ENCODE results near the gene SMYD2. TPM values are rescaled to one million over a fixed set of nuclear protein-coding genes. Genes with fewer than 3 reads are reported as not detected.
A peak's percentile ranks its signal among the peaks of the same experiment; 100 is the strongest.

Gene SMYD2
- total and polyA plus RNA-seq, 2 of the 8 experiments (the other 6 are each of a cell fraction or from before 2014, with no cell fraction given), result 3.0 to 5.2 TPM

GRCh38 chr1:214318956-214319736, 38.2 kb downstream of the SMYD2 start:
- no peak overlapping the region for H2BK5ac ChIP-seq (ENCODE audit: low read depth, low read length)
- H2AFZ ChIP-seq (ENCODE audit: low read length), result no peak overlapping the region
- H4K5ac ChIP-seq (ENCODE audit: insufficient read length, low read depth, low read length), result no peak overlapping the region
- H3K36me3 ChIP-seq (ENCODE audit: control insufficient read depth in 2 of 4, insufficient read depth in 4 of 4, low read length in 3 of 4), result no peaks in the 10 kb centered on the region; a peak in 1 of 8 replicates
- H3K4me2 ChIP-seq (ENCODE audit: insufficient read depth in 1 of 2, low read depth in 2 of 2, low read length in 2 of 2), result peak overlapping the region in 1 of 2 experiments; percentile 33; a peak in 2 of 4 replicates
- no peaks in the 10 kb centered on the region for H3K9me3 ChIP-seq (ENCODE audit: insufficient read depth in 2 of 2, low read depth in 1 of 2, low read length in 1 of 2)
- H3K27ac ChIP-seq (ENCODE audit: low read depth, low read length), result no peak overlapping the region
- ChIA-PET CTCF (ENCODE audit: partially characterized antibody) (interaction anchor here (0.8 to 12.6 kb wide), 17 partner anchors 11 to 112 kb away, joined by 3 to 262 read pairs (median 5); no protein-coding TSS in a partner anchor), POLR2A (ENCODE audit: partially characterized antibody) (interaction anchor here (0.8 to 1.1 kb wide), 3 partner anchors 57 to 266 kb away, joined by 3 to 4 read pairs (median 3); no protein-coding TSS in a partner anchor)
- 82% methylated on average over 10 of the region's 10 CpGs; no CpG with 5 or more reads in 1 of the 2 experiments for WGBS, 2 experiments (ENCODE audit: extremely low coverage in 1 of 2, insufficient coverage in 1 of 2, insufficient read length in 1 of 2, insufficient replicate concordance in 2 of 2, low coverage in 1 of 2, low lambda C conversion rate in 2 of 2, missing lambda C conversion rate in 1 of 2)
- H2BK120ac ChIP-seq (replicated peaks; ENCODE audit: low read depth, low read length), result no peak overlapping the region
- H2BK12ac ChIP-seq (ENCODE audit: low read depth, low read length), result peak overlapping the region; percentile 82
- H4K20me1 ChIP-seq (replicated peaks in 1 of 2; ENCODE audit: control insufficient read depth in 1 of 2, insufficient read depth in 2 of 2, low read length in 2 of 2), result peaks cover 0 to 2% of the 10 kb centered on the region in 2 experiments
- H3K4me3 ChIP-seq (ENCODE audit: extremely low read depth in 1 of 4, insufficient read depth in 2 of 4, low read depth in 3 of 4, low read length in 4 of 4), result no peak overlapping the region
- no peaks in the 10 kb centered on the region for H3K23me2 ChIP-seq (ENCODE audit: low read depth, low read length)
- peak; percentile 28 for FAIRE-seq
- H3K23ac ChIP-seq (ENCODE audit: insufficient read length), result no peak overlapping the region
- no peak overlapping the region for H4K8ac ChIP-seq (ENCODE audit: extremely low read depth, insufficient read depth, low read length)
- no peak overlapping the region; the same call in 1 of the 2 replicates for H3K18ac ChIP-seq (ENCODE audit: extremely low read depth, low read length)
- no peaks in the 10 kb centered on the region for H3K79me2 ChIP-seq (ENCODE audit: control insufficient read depth in 1 of 2, insufficient read depth in 2 of 2, low read length in 2 of 2)
- no peak overlapping the region for H3K4ac ChIP-seq (replicated peaks; ENCODE audit: insufficient read length, low read depth, low read length)
- peak overlapping the region; percentile 47; the same call in 1 of the 2 replicates for H2AK5ac ChIP-seq (ENCODE audit: low read depth, low read length)
- H3K4me1 ChIP-seq (replicated peaks in 1 of 4; ENCODE audit: control insufficient read depth in 3 of 4, insufficient read depth in 4 of 4, low read length in 3 of 4), result peaks cover 3 to 17% (median 9%) of the 10 kb centered on the region in 4 experiments; a peak in 6 of 7 replicates
- peak in 1 of 2 experiments; percentile 30 for DNase-seq (ENCODE audit: low read depth in 1 of 2, low spot score in 2 of 2)
- peak overlapping the region; percentile 51 for H4K91ac ChIP-seq (replicated peaks; ENCODE audit: insufficient read length, low read length)
- H2BK15ac ChIP-seq (ENCODE audit: low read length), result peak overlapping the region; percentile 36; the same call in 1 of the 2 replicates
- H3K56ac ChIP-seq (replicated peaks; ENCODE audit: insufficient read length, low read depth, low read length), result no peak overlapping the region
- peak overlapping the region; percentile 73; the same call in 1 of the 2 replicates for H2BK20ac ChIP-seq (ENCODE audit: low read length)
- peaks cover 20 to 43% (median 34%) of the 10 kb centered on the region in 4 experiments; a peak in 6 of 7 replicates for H3K27me3 ChIP-seq (replicated peaks in 1 of 4; ENCODE audit: control insufficient read depth in 3 of 4, extremely low read depth in 1 of 4, insufficient read depth in 3 of 4, low read length in 3 of 4)
- H3K9ac ChIP-seq (replicated peaks in 1 of 4; ENCODE audit: extremely low read depth in 1 of 4, low read depth in 3 of 4, low read length in 3 of 4), result no peak overlapping the region
- H3K14ac ChIP-seq (ENCODE audit: insufficient read length), result no peak overlapping the region
- H3K79me1 ChIP-seq (ENCODE audit: low read depth, low read length), result no peaks in the 10 kb centered on the region
- no peak for TF ChIP-seq BACH1 (IDR thresholded peaks at IDR 0.05; ENCODE audit: low read length)
- no peak for TF ChIP-seq TAF7 (optimal IDR thresholded peaks at IDR 0.05; ENCODE audit: borderline replicate concordance, low read depth, low read length)

All from H1 (cell line).